Sigmoid colon (tissue), 7 donors: ENCODE data around the gene SLAMF9. TPM values are rescaled to one million over a fixed set of nuclear protein-coding genes. Genes with fewer than 3 reads are reported as not detected.
A peak's percentile ranks its signal among the peaks of the same experiment; 100 is the strongest.

Experiments used
- DNase-seq: peaks from one replicate; pipeline ENCODE4 v3.0.0-alpha.2; 2019
- H3K27ac ChIP-seq, 4 donors: fragments of 200-600 bp; sonication (generic); one replicate each; pipeline ENCODE4 v1.5.1; 2016 to 2019; ENCODE audit warnings: mild to moderate bottlenecking in 1 of 4
- H3K27me3 ChIP-seq, 3 donors: fragments of 200-600 bp; sonication (generic); one replicate each; pipeline ENCODE4 v1.5.1; 2019; ENCODE audit warnings: mild to moderate bottlenecking in 1 of 3
- H3K36me3 ChIP-seq, 4 donors: fragments of 200-600 bp; sonication (generic); one replicate each; pipeline ENCODE4 v1.5.1; 2016 to 2019
- H3K4me1 ChIP-seq, 4 donors: fragments of 200-600 bp; sonication (generic); one replicate each; pipeline ENCODE4 v1.5.1; 2017 to 2019
- H3K4me3 ChIP-seq, 4 donors: fragments of 200-600 bp; sonication (generic); one replicate each; pipeline ENCODE4 v1.5.1; 2017 to 2019; ENCODE audit warnings: mild to moderate bottlenecking in 2 of 4, moderate library complexity in 1 of 4
- H3K9me3 ChIP-seq, 4 donors: fragments of 200-600 bp in 3 of 4; sonication (generic) in 3 of 4; one replicate each; pipeline versions ENCODE4 v1.5.1 to v1.6.1; 2013 to 2019
- CTCF ChIP-seq, 4 experiments: fragments of 450-650 bp in 3 of 4; fragments of 200-600 bp in 1 of 4; IDR thresholded peaks; one replicate each; pipeline ENCODE4 v1.5.1; 2016 to 2019; ENCODE audit warnings: antibody characterized with exemption in 4 of 4, mild to moderate bottlenecking in 3 of 4, moderate library complexity in 2 of 4
- EP300 ChIP-seq, 4 donors: sonication (generic); formaldehyde crosslinking; IDR thresholded peaks; one replicate each; pipeline ENCODE4 v1.6.1; 2017; ENCODE audit warnings: antibody characterized with exemption in 4 of 4
- POLR2A ChIP-seq, 2 donors: fragments of 450-650 bp; IDR thresholded peaks; one replicate each; pipeline ENCODE4 v1.6.1; 2016; ENCODE audit warnings: antibody characterized with exemption in 2 of 2, mild to moderate bottlenecking in 2 of 2, moderate library complexity in 2 of 2
- POLR2AphosphoS5 ChIP-seq, 4 donors: sonication (generic); formaldehyde crosslinking; IDR thresholded peaks; one replicate each; pipeline ENCODE4 v1.6.1; 2017; ENCODE audit warnings: antibody characterized with exemption in 4 of 4
- WGBS, 2 donors: extraction: QIAGEN DNeasy Blood & Tissue Kit; methylation state at CpG; one replicate each; pipeline ENCODE4 v1.1.7; 2013; 5-methylcytosine and 5-hydroxymethylcytosine counted together
- intact Hi-C: fragments of 100-400 bp; cut with DNase I; formaldehyde crosslinking; loops from one replicate; pipeline ENCODE4 v1.15.1; 2023
- polyA plus RNA-seq, 3 donors: library from polyadenylated mRNA; stranded (reverse); fragments of 200-250 nt; gene quantifications; one replicate each; pipeline ENCODE4 v1.2.3, GENCODE V29; 2013
- total RNA-seq, 4 donors: library from RNA; depleted of rRNA; stranded (reverse); fragments of >200 nt; gene quantifications; one replicate each; pipeline ENCODE4 v1.1.0, GENCODE V29; 2016
- donor health status: healthy with polysubstance abuse.
- donor health status: Bipolar disorder and iron deficiency.
- donor health status: healthy.

SLAMF9 gene
- total and polyA plus RNA-seq, 7 donors = 0.15 TPM; not detected in 6

- Histone ChIP-seq H3K9me3 (no peaks in the 10 kb centered on the region), H3K36me3 (no peaks in the 10 kb centered on the region), H3K27ac (peak overlapping the region in 3 of 4 donors; percentile 31 to 41 (median 35)), H3K4me3 (no peak overlapping the region), H3K27me3 (no peaks in the 10 kb centered on the region), H3K4me1 (peaks cover 0 to 10% (median 0%) of the 10 kb centered on the region in 4 donors)
- intact Hi-C loops = no loop called here
- WGBS, 2 donors = 12 to 47% methylated on average over 5 of the region's 5 CpGs
- TF ChIP-seq POLR2A (IDR thresholded peaks at IDR 0.05) (no peak), POLR2AphosphoS5 (IDR thresholded peaks at IDR 0.05) (peak in 1 of 4 donors; percentile 9)
- DNase-seq = peak; percentile 81
Measured at GRCh38 chr1:159960721-159961381, 6.8 kb upstream of the SLAMF9 start.

- DNase-seq = no peak
Measured at GRCh38 chr1:159959451-159959850, 5.4 kb upstream of the SLAMF9 start.

GRCh38 chr1:159958719-159959380, 4.8 kb upstream of the SLAMF9 start:
- Histone ChIP-seq H3K27me3 (no peaks in the 10 kb centered on the region), H3K36me3 (no peaks in the 10 kb centered on the region), H3K4me3 (no peak overlapping the region), H3K9me3 (no peaks in the 10 kb centered on the region), H3K27ac (peak overlapping the region in 1 of 4 donors; percentile 14), H3K4me1 (peaks cover 0 to 10% (median 0%) of the 10 kb centered on the region in 4 donors)
- intact Hi-C loops = no loop called here
- no peak for DNase-seq
- WGBS, 2 donors = 70 to 78% methylated on average over 3 of the region's 3 CpGs
- no peak for TF ChIP-seq POLR2AphosphoS5 (IDR thresholded peaks at IDR 0.05)
- no peak for TF ChIP-seq CTCF (IDR thresholded peaks at IDR 0.05)
- TF ChIP-seq EP300 (IDR thresholded peaks at IDR 0.05) = no peak
- no peak for TF ChIP-seq POLR2A (IDR thresholded peaks at IDR 0.05)

More at GRCh38 chr1:159959451-159959850, 5.4 kb upstream of the SLAMF9 start:
- H3K4me3 ChIP-seq = no peak overlapping the region
- peak overlapping the region in 1 of 4 donors; percentile 14 for H3K27ac ChIP-seq
- TF ChIP-seq CTCF (IDR thresholded peaks at IDR 0.05) = no peak
- H3K36me3 ChIP-seq = no peaks in the 10 kb centered on the region
- WGBS, 2 donors = 80 to 85% methylated on average over 4 of the region's 4 CpGs
- H3K4me1 ChIP-seq = peaks cover 0 to 10% (median 0%) of the 10 kb centered on the region in 4 donors
- intact Hi-C loops = no loop called here
- H3K27me3 ChIP-seq = no peaks in the 10 kb centered on the region
- H3K9me3 ChIP-seq = no peaks in the 10 kb centered on the region

GRCh38 chr1:159957824-159958268, 3.8 kb upstream of the SLAMF9 start:
- Histone ChIP-seq H3K36me3 (no peaks in the 10 kb centered on the region), H3K27me3 (no peaks in the 10 kb centered on the region), H3K4me3 (no peak overlapping the region), H3K4me1 (peaks cover 0 to 10% (median 0%) of the 10 kb centered on the region in 4 donors), H3K9me3 (no peaks in the 10 kb centered on the region), H3K27ac (no peak overlapping the region)
- no peak for DNase-seq
- WGBS, 2 donors = 12 to 50% methylated on average over 9 of the region's 9 CpGs
- intact Hi-C loops = no loop called here
- TF ChIP-seq POLR2AphosphoS5 (IDR thresholded peaks at IDR 0.05) = no peak
- no peak for TF ChIP-seq CTCF (IDR thresholded peaks at IDR 0.05)
- TF ChIP-seq POLR2A (IDR thresholded peaks at IDR 0.05) = no peak
- TF ChIP-seq EP300 (IDR thresholded peaks at IDR 0.05) = no peak

GRCh38 chr1:159955456-159955855, 1.4 kb upstream of the SLAMF9 start:
- intact Hi-C loops = no loop called here
- H3K4me3 ChIP-seq = no peak overlapping the region
- peaks cover 0 to under 1% (median 0%) of the 10 kb centered on the region in 4 donors for H3K4me1 ChIP-seq
- H3K9me3 ChIP-seq = no peaks in the 10 kb centered on the region
- no peaks in the 10 kb centered on the region for H3K27me3 ChIP-seq
- WGBS, 2 donors = 90% methylated on average over 3 of the region's 3 CpGs
- no peaks in the 10 kb centered on the region for H3K36me3 ChIP-seq
- H3K27ac ChIP-seq = no peak overlapping the region
- no peak for TF ChIP-seq POLR2A (IDR thresholded peaks at IDR 0.05)
- no peak for TF ChIP-seq CTCF (IDR thresholded peaks at IDR 0.05)
- TF ChIP-seq EP300 (IDR thresholded peaks at IDR 0.05) = no peak
- TF ChIP-seq POLR2AphosphoS5 (IDR thresholded peaks at IDR 0.05) = no peak
- DNase-seq = no peak
